Panc1 (cell line): Measurements from ENCODE around the gene MRPS23. TPM values are rescaled to one million over a fixed set of nuclear protein-coding genes. Genes with fewer than 3 reads are reported as not detected.

Experiments
- ATAC-seq: fragments of 200-7000 bp; cut with Tn5 transposase; 2 replicates; pipeline ENCODE4 v1.9.1; 2020; ENCODE audit warnings: mild to moderate bottlenecking, moderate library complexity
- BruUV-seq: library from RNA; stranded (reverse); fragments of 400-500 nt; replicated peaks from 2 replicates; lab custom pipeline; 2021; lab: Mats Ljungman, UMichigan
- CTCF ChIA-PET: fragments of 300-600 bp; sonication (Branson Sonifier 250); formaldehyde crosslinking; loops from one replicate; lab custom pipeline; 2022; ENCODE audit warnings: antibody characterized with exemption; lab: Charles Lee
- POLR2A ChIA-PET: fragments of 300-600 bp; sonication (Branson Sonifier 250); formaldehyde crosslinking; loops from one replicate; lab custom pipeline; 2022; ENCODE audit warnings: antibody characterized with exemption; lab: Charles Lee
- DNase-seq: peaks from one replicate; pipeline ENCODE4 v3.0.0-alpha.2; 2010; ENCODE audit warnings: low read depth, low spot score
- H3K27ac ChIP-seq: 2 replicates; pipeline ENCODE4 v1.5.1; 2011; ENCODE audit warnings: mild to moderate bottlenecking, low read length, inconsistent platforms
- H3K27me3 ChIP-seq: fragments of 200-500 bp; sonication (Bioruptor generic); 2 replicates; pipeline ENCODE4 v1.6.0; 2014; ENCODE audit warnings: low read length, inconsistent platforms; ENCODE audit not compliant: control insufficient read depth, insufficient read depth
- H3K36me3 ChIP-seq: fragments of 200-500 bp; sonication (Bioruptor generic); 2 replicates; pipeline ENCODE4 v1.5.1; 2014; ENCODE audit warnings: inconsistent platforms, mild to moderate bottlenecking, low read length, moderate library complexity; ENCODE audit not compliant: control insufficient read depth, insufficient read depth
- H3K4me1 ChIP-seq: 2 replicates; pipeline ENCODE4 v1.5.1; 2011; ENCODE audit warnings: inconsistent platforms, mild to moderate bottlenecking, low read length, moderate library complexity; ENCODE audit not compliant: control insufficient read depth, insufficient read depth
- H3K4me3 ChIP-seq, 2 experiments: 2 replicates each; pipeline ENCODE4 v1.5.1; 2011 to 2012; ENCODE audit warnings: low read depth in 2 of 2, low read length in 2 of 2, mild to moderate bottlenecking in 2 of 2, inconsistent platforms in 1 of 2, moderate library complexity in 1 of 2
- H3K9me3 ChIP-seq: fragments of 200-500 bp; sonication (Bioruptor generic); 2 replicates; pipeline ENCODE4 v1.5.1; 2014; ENCODE audit warnings: low read depth, mild to moderate bottlenecking, inconsistent platforms, low read length, moderate library complexity; ENCODE audit not compliant: control insufficient read depth, insufficient read depth
- POLR2AphosphoS5 ChIP-seq: IDR thresholded peaks from 2 replicates; pipeline ENCODE4 v1.6.1; 2012; ENCODE audit warnings: mild to moderate bottlenecking, low read depth, low read length, moderate library complexity
- SIN3A ChIP-seq: IDR thresholded peaks from 2 replicates; pipeline ENCODE4 v1.6.1; 2012; ENCODE audit warnings: low read depth, mild to moderate bottlenecking, low read length, moderate library complexity, borderline replicate concordance; ENCODE audit not compliant: insufficient read depth
- TCF7L2 ChIP-seq: IDR thresholded peaks from 2 replicates; pipeline ENCODE4 v1.6.1; 2011; ENCODE audit warnings: mild to moderate bottlenecking, low read depth, low read length, inconsistent platforms
- in situ Hi-C: cut with HindIII; loops from 2 replicates; pipeline ENCODE4 v1.10.0; 2016; ENCODE audit warnings: low sequenced_read_pairs, low pct_unique_long_range_greater_than_20kb
- intact Hi-C: fragments of 100-400 bp; cut with micrococcal nuclease; formaldehyde crosslinking; loops from one replicate; pipeline ENCODE4 v1.10.0; 2022; ENCODE audit not compliant: unreplicated experiment
- total RNA-seq: library from RNA; stranded (reverse); gene quantifications from one replicate; pipeline ENCODE4 v1.2.1, GENCODE V29; 2021; ENCODE audit not compliant: unreplicated experiment
- TF ChIP-seq, protein P1 (sequence below), 2 experiments: IDR thresholded peaks; 2 replicates each; pipeline ENCODE4 v1.6.1; 2011 to 2012; ENCODE audit warnings: low read depth in 2 of 2, control low read depth in 1 of 2, low read length in 1 of 2, mild to moderate bottlenecking in 1 of 2, moderate library complexity in 1 of 2; ENCODE audit not compliant: insufficient read depth in 1 of 2
- TF ChIP-seq, protein P2 (sequence below): fragments of 450-650 bp; IDR thresholded peaks from 2 replicates; pipeline ENCODE4 v1.5.1; 2017; ENCODE audit warnings: mild to moderate bottlenecking

Gene MRPS23
- total RNA-seq, 1 experiment from 2014 or later = 85.4 TPM

DNA sequence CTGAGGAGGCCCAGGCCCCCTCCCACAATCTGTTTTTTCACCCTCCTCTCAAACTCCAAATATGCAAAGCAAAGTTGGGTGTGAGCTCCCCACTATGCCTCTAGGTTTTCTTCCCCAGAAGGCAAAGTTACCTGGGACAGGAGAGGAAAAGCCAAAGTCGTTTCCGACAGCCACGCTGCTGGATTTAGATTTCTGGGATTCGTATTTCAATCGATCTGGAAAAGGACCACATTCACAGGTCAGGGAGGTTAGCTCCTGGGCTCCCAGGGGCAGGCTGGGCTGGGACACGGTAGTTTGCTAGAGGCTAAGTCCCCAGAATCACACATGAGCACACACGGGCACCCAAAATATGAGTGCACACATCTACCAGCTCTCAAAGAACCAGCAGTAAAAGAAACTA lies 21.3 kb upstream of the MRPS23 start:
- in situ Hi-C loops = no loop called here

DNA sequence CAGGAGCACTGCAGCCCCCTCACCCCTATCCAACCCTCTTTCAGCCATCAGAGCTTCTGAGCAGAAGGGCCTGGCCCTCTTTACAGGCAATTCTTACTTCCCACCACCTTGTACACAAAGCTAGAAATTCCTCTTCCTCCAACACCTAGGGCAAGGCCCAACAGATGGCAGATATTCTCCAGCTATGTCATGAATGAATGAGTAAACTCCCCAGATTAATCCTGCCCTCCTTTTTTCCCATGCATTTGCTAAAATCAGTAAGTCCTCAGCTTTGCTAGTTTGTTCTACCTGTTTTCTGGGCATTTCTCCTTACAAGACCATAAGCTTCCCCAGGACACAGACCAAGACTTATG lies 20.4 kb upstream of the MRPS23 start:
- intact Hi-C loops = no loop called here
- peaks cover 3% of the 10 kb centered on the region; the same call in 1 of the 2 replicates for H3K36me3 ChIP-seq
- no TSS peak for BruUV-seq
- in situ Hi-C loops = no loop called here
- TF ChIP-seq SIN3A = no peak
- TF ChIP-seq, protein P1, sequence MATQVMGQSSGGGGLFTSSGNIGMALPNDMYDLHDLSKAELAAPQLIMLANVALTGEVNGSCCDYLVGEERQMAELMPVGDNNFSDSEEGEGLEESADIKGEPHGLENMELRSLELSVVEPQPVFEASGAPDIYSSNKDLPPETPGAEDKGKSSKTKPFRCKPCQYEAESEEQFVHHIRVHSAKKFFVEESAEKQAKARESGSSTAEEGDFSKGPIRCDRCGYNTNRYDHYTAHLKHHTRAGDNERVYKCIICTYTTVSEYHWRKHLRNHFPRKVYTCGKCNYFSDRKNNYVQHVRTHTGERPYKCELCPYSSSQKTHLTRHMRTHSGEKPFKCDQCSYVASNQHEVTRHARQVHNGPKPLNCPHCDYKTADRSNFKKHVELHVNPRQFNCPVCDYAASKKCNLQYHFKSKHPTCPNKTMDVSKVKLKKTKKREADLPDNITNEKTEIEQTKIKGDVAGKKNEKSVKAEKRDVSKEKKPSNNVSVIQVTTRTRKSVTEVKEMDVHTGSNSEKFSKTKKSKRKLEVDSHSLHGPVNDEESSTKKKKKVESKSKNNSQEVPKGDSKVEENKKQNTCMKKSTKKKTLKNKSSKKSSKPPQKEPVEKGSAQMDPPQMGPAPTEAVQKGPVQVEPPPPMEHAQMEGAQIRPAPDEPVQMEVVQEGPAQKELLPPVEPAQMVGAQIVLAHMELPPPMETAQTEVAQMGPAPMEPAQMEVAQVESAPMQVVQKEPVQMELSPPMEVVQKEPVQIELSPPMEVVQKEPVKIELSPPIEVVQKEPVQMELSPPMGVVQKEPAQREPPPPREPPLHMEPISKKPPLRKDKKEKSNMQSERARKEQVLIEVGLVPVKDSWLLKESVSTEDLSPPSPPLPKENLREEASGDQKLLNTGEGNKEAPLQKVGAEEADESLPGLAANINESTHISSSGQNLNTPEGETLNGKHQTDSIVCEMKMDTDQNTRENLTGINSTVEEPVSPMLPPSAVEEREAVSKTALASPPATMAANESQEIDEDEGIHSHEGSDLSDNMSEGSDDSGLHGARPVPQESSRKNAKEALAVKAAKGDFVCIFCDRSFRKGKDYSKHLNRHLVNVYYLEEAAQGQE (IDR thresholded peaks at IDR 0.05; ENCODE audit: insufficient read depth in 1 of 2, low read depth in 2 of 2, low read length in 1 of 2) = no peak
- TF ChIP-seq, protein P2, sequence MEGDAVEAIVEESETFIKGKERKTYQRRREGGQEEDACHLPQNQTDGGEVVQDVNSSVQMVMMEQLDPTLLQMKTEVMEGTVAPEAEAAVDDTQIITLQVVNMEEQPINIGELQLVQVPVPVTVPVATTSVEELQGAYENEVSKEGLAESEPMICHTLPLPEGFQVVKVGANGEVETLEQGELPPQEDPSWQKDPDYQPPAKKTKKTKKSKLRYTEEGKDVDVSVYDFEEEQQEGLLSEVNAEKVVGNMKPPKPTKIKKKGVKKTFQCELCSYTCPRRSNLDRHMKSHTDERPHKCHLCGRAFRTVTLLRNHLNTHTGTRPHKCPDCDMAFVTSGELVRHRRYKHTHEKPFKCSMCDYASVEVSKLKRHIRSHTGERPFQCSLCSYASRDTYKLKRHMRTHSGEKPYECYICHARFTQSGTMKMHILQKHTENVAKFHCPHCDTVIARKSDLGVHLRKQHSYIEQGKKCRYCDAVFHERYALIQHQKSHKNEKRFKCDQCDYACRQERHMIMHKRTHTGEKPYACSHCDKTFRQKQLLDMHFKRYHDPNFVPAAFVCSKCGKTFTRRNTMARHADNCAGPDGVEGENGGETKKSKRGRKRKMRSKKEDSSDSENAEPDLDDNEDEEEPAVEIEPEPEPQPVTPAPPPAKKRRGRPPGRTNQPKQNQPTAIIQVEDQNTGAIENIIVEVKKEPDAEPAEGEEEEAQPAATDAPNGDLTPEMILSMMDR = no peak
- no peak for TF ChIP-seq TCF7L2
- TF ChIP-seq POLR2AphosphoS5 = no peak
- H3K4me1 ChIP-seq = peaks cover 56% of the 10 kb centered on the region
- ChIA-PET POLR2A (interaction anchor here (0.6 to 0.7 kb wide), 2 partner anchors 33 to 137 kb away, joined by 4 to 9 read pairs; no protein-coding TSS in a partner anchor), CTCF (interaction anchor here (0.7 to 1.4 kb wide), 2 partner anchors 10 to 77 kb away, joined by 6 to 8 read pairs; no protein-coding TSS in a partner anchor)
- no peak for ATAC-seq
- no peaks in the 10 kb centered on the region for H3K27me3 ChIP-seq
- no peak overlapping the region for H3K4me3 ChIP-seq
- H3K27ac ChIP-seq = peak overlapping the region; percentile 50
- DNase-seq = no peak
- H3K9me3 ChIP-seq = no peaks in the 10 kb centered on the region

More for the DNA sequence above, 21.3 kb upstream of the MRPS23 start:
- TF ChIP-seq TCF7L2 (no peak), SIN3A (no peak), POLR2AphosphoS5 (no peak)
- TF ChIP-seq, protein P1 (IDR thresholded peaks at IDR 0.05; ENCODE audit: insufficient read depth in 1 of 2, low read depth in 2 of 2, low read length in 1 of 2) = no peak
- TF ChIP-seq, protein P2 = no peak
- BruUV-seq = no TSS peak
- no peak for DNase-seq
- no peak for ATAC-seq
- Histone ChIP-seq H3K4me1 (peaks cover 65% of the 10 kb centered on the region), H3K9me3 (no peaks in the 10 kb centered on the region), H3K36me3 (peaks cover 3% of the 10 kb centered on the region; the same call in 1 of the 2 replicates), H3K27me3 (no peaks in the 10 kb centered on the region), H3K27ac (peak overlapping the region; percentile 50; the same call in 1 of the 2 replicates), H3K4me3 (no peak overlapping the region)
- intact Hi-C loops = no loop called here
- POLR2A ChIA-PET = interaction anchor here (0.6 kb wide), 1 partner anchor 32 kb away, joined by 9 read pairs; no protein-coding TSS in a partner anchor
- CTCF ChIA-PET = interaction anchor here (1.4 kb wide), 1 partner anchor 11 kb away, joined by 8 read pairs; no protein-coding TSS in a partner anchor
